SK-N-SH (cell line): ENCODE measurements around the gene CDK6. TPM values are rescaled to one million over a fixed set of nuclear protein-coding genes. Genes with fewer than 3 reads are reported as not detected.

Experiments
- CTCF ChIA-PET: fragments of 300-600, 350-600 bp; formaldehyde crosslinking; extraction: SDS; loops from one replicate; lab custom pipeline; 2021; lab: Yijun Ruan, JAX
- POLR2A ChIA-PET: fragments of 350-600 bp; sonication (Branson Sonifier 250); formaldehyde crosslinking; extraction: SDS; loops from one replicate; lab custom pipeline; 2020; ENCODE audit warnings: antibody characterized with exemption, inconsistent platforms; lab: Yijun Ruan, JAX
- DNase-seq: peaks from one replicate; pipeline ENCODE4 v3.0.0; 2012
- H2AFZ ChIP-seq: fragments of 200-600 bp; sonication (generic); 2 replicates; pipeline ENCODE4 v1.8.1; 2016; ENCODE audit warnings: antibody characterized with exemption, mild to moderate bottlenecking, low read depth
- H3F3A ChIP-seq: fragments of 200-600 bp; sonication (generic); replicated peaks from 2 replicates; pipeline ENCODE3; 2016; ENCODE audit warnings: antibody characterized with exemption, mild to moderate bottlenecking; ENCODE audit not compliant: insufficient read depth
- H3K27ac ChIP-seq, 2 experiments: fragments of 200-500 bp in 1 of 2; fragments of 200-600 bp in 1 of 2; sonication (Bioruptor generic) in 1 of 2; sonication (generic), shearing (Covaris generic) in 1 of 2; 2 replicates each; pipeline versions ENCODE4 v1.5.1 to v1.6.1; 2014 to 2016; ENCODE audit warnings: low read depth in 2 of 2, inconsistent platforms in 1 of 2, low read length in 1 of 2, mild to moderate bottlenecking in 1 of 2, mixed read lengths in 1 of 2
- H3K27me3 ChIP-seq: fragments of 200-600 bp; sonication (generic), shearing (Covaris generic); 2 replicates; pipeline ENCODE4 v1.6.1; 2016; ENCODE audit warnings: mixed run types; ENCODE audit not compliant: insufficient read depth
- H3K36me3 ChIP-seq, 2 experiments: fragments of 200-500 bp in 1 of 2; fragments of 200-600 bp in 1 of 2; sonication (Bioruptor generic) in 1 of 2; sonication (generic) in 1 of 2; replicated peaks in 1 of 2; 2 replicates each; pipeline versions ENCODE3 to v1.5.1; 2014 to 2016; ENCODE audit warnings: low read length in 1 of 2, mild to moderate bottlenecking in 1 of 2; ENCODE audit not compliant: insufficient read depth in 2 of 2, control insufficient read depth in 1 of 2
- H3K4me1 ChIP-seq, 2 experiments: fragments of 200-500 bp in 1 of 2; fragments of 200-600 bp in 1 of 2; sonication (Bioruptor generic) in 1 of 2; sonication (generic), shearing (Covaris generic) in 1 of 2; 2 replicates each; pipeline versions ENCODE4 v1.5.1 to v1.6.1; 2014 to 2016; ENCODE audit warnings: low read depth in 1 of 2, low read length in 1 of 2, mixed run types in 1 of 2; ENCODE audit not compliant: insufficient read depth in 2 of 2, control insufficient read depth in 1 of 2
- H3K4me2 ChIP-seq: fragments of 200-600 bp; sonication (generic), shearing (Covaris generic); 2 replicates; pipeline ENCODE4 v1.6.1; 2017; ENCODE audit warnings: mixed run types
- H3K4me3 ChIP-seq, 2 experiments: fragments of 200-500 bp in 1 of 2; fragments of 200-600 bp in 1 of 2; sonication (Bioruptor generic) in 1 of 2; sonication (generic), shearing (Covaris generic) in 1 of 2; 2 replicates each; pipeline versions ENCODE4 v1.5.1 to v1.8.1; 2014 to 2016; ENCODE audit warnings: low read depth in 2 of 2, inconsistent platforms in 1 of 2, low read length in 1 of 2, mild to moderate bottlenecking in 1 of 2, mixed read lengths in 1 of 2, moderate library complexity in 1 of 2
- H3K79me2 ChIP-seq: fragments of 200-600 bp; sonication (generic); 2 replicates; pipeline ENCODE4 v1.8.1; 2017; ENCODE audit warnings: mild to moderate bottlenecking; ENCODE audit not compliant: insufficient read depth
- H3K9ac ChIP-seq: fragments of 200-600 bp; sonication (generic); 2 replicates; pipeline ENCODE4 v1.6.1; 2017; ENCODE audit warnings: mixed run types
- H3K9me2 ChIP-seq: fragments of 200-600 bp; sonication (generic); 2 replicates; pipeline ENCODE4 v1.6.1; 2017; ENCODE audit warnings: mixed run types
- H3K9me3 ChIP-seq: fragments of 200-600 bp; sonication (generic); 2 replicates; pipeline ENCODE4 v1.6.1; 2017; ENCODE audit warnings: mixed run types, mild to moderate bottlenecking, moderate library complexity
- H4K20me1 ChIP-seq: fragments of 200-600 bp; sonication (generic); 2 replicates; pipeline ENCODE4 v1.6.1; 2017; ENCODE audit warnings: mild to moderate bottlenecking, mixed run types; ENCODE audit not compliant: insufficient read depth
- CHD2 ChIP-seq: fragments of 150-350 bp; IDR thresholded peaks from 2 replicates; pipeline ENCODE4 v1.6.1; 2018; ENCODE audit warnings: low read length; ENCODE audit not compliant: partially characterized antibody
- CTCF ChIP-seq: fragments of 200-600 bp; sonication (generic); IDR thresholded peaks from 2 replicates; pipeline ENCODE4 v1.6.1; 2017; ENCODE audit warnings: antibody characterized with exemption, mild to moderate bottlenecking, moderate library complexity
- ELF1 ChIP-seq: IDR thresholded peaks from 2 replicates; pipeline ENCODE4 v1.4.0; 2012
- EZH2phosphoT487 ChIP-seq: fragments of 200-600 bp; sonication (generic); IDR thresholded peaks from 2 replicates; pipeline ENCODE4 v1.6.1; 2017; ENCODE audit warnings: low read depth, mixed run types, mild to moderate bottlenecking, antibody characterized with exemption, moderate library complexity, borderline replicate concordance
- FOSL2 ChIP-seq: IDR thresholded peaks from 2 replicates; pipeline ENCODE4 v1.4.0; 2012; ENCODE audit warnings: low read depth, mild to moderate bottlenecking, moderate library complexity, borderline replicate concordance
- GABPA ChIP-seq: IDR thresholded peaks from 2 replicates; pipeline ENCODE4 v1.4.0; 2012; ENCODE audit warnings: low read depth, mild to moderate bottlenecking
- IRF3 ChIP-seq: fragments of 150-350 bp; IDR thresholded peaks from 2 replicates; pipeline ENCODE4 v1.6.1; 2016; ENCODE audit warnings: mild to moderate bottlenecking, low read depth, low read length
- JUND ChIP-seq: IDR thresholded peaks from 2 replicates; pipeline ENCODE4 v1.4.0; 2012
- MAX ChIP-seq: IDR thresholded peaks from 2 replicates; pipeline ENCODE4 v1.4.0; 2012; ENCODE audit warnings: low read depth
- MEF2A ChIP-seq: IDR thresholded peaks from 2 replicates; pipeline ENCODE4 v1.4.0; 2012; ENCODE audit warnings: low read depth, borderline replicate concordance
- POLR2AphosphoS5 ChIP-seq: IDR thresholded peaks from 2 replicates; pipeline ENCODE4 v1.6.1; 2012; ENCODE audit warnings: low read depth, low read length
- RCOR1 ChIP-seq: fragments of 150-350 bp; IDR thresholded peaks from 2 replicates; pipeline ENCODE4 v1.6.1; 2017; ENCODE audit warnings: antibody characterized with exemption, low read length
- TCF12 ChIP-seq: IDR thresholded peaks from 2 replicates; pipeline ENCODE4 v1.4.0; 2012
- TEAD4 ChIP-seq: IDR thresholded peaks from 2 replicates; pipeline ENCODE4 v1.4.0; 2012; ENCODE audit warnings: mild to moderate bottlenecking, borderline replicate concordance; ENCODE audit not compliant: insufficient read depth
- WGBS: methylation state at CpG from one replicate; pipeline ENCODE4 v1.1.6; 2017; ENCODE audit warnings: low lambda C conversion rate; 5-methylcytosine and 5-hydroxymethylcytosine counted together
- polyA plus RNA-seq, 3 experiments: library from polyadenylated mRNA; depleted of rRNA; stranded (reverse); fragments of >200 nt; gene quantifications; 2 replicates each; pipeline ENCODE4 v1.2.3, GENCODE V29; 2012

CDK6 gene
- polyA plus RNA-seq, 1 of the 3 experiments (the other 2 are of a cell fraction): 30.3 TPM

GRCh38 chr7:92612501-92612900 lies 223.9 kb downstream of the CDK6 start:
- WGBS: 61% methylated on average over 2 of the region's 2 CpGs
- Histone ChIP-seq H3K4me1 (peaks cover 6 to 25% of the 10 kb centered on the region in 2 experiments), H3K36me3 (peaks cover 73 to 90% of the 10 kb centered on the region in 2 experiments), H3K9ac (no peak overlapping the region), H3K4me3 (no peak overlapping the region), H3K9me3 (no peaks in the 10 kb centered on the region), H3K27me3 (no peaks in the 10 kb centered on the region), H3K4me2 (no peak overlapping the region), H3K79me2 (peaks cover 23% of the 10 kb centered on the region), H3K27ac (peak overlapping the region; percentile 50 to 55; a peak in 3 of 4 replicates), H4K20me1 (no peaks in the 10 kb centered on the region), H2AFZ (no peak overlapping the region), H3F3A (peaks cover 49% of the 10 kb centered on the region), H3K9me2 (no peaks in the 10 kb centered on the region)
- TF ChIP-seq TEAD4 (no peak), JUND (0 out of 2 replicates have a peak, but pooled peaks have one; percentile 6), POLR2AphosphoS5 (no peak), TCF12 (peak; percentile 38; the same call in 1 of the 2 replicates), MEF2A (no peak)
- ChIA-PET CTCF (interaction anchor here (0.8 to 11.6 kb wide), 12 partner anchors 7 to 275 kb away, joined by 3 to 126 read pairs (median 4); partner anchors contain the start of genes FAM133B, PEX1 and RBM48), POLR2A (no interaction called here)
- DNase-seq: no peak

- no peak for TF ChIP-seq POLR2AphosphoS5
- TF ChIP-seq CTCF: no peak
- no peak for TF ChIP-seq IRF3
- TF ChIP-seq GABPA: no peak
- TF ChIP-seq RCOR1: no peak
- TF ChIP-seq FOSL2: no peak
- TF ChIP-seq EZH2phosphoT487: no peak
- TF ChIP-seq CHD2: no peak
- no peak for TF ChIP-seq TEAD4
- TF ChIP-seq ELF1: no peak
- TF ChIP-seq TCF12: no peak
- TF ChIP-seq MAX: no peak
- TF ChIP-seq, all 33 proteins: peak for 0
- no peaks in the 10 kb centered on the region for H3K9me3 ChIP-seq
- no peaks in the 10 kb centered on the region for H4K20me1 ChIP-seq
- no peak overlapping the region for H2AFZ ChIP-seq
- no peaks in the 10 kb centered on the region for H3K27me3 ChIP-seq
- H3K4me1 ChIP-seq: peaks cover 6 to 25% of the 10 kb centered on the region in 2 experiments
- no peak overlapping the region for H3K4me2 ChIP-seq
- H3F3A ChIP-seq: peaks cover 47% of the 10 kb centered on the region
- H3K4me3 ChIP-seq: no peak overlapping the region
- CTCF ChIA-PET: interaction anchor here (0.8 to 11.6 kb wide), 8 partner anchors 9 to 276 kb away, joined by 3 to 126 read pairs (median 8); partner anchors contain the start of gene FAM133B
- H3K79me2 ChIP-seq: peaks cover 17% of the 10 kb centered on the region; the same call in 1 of the 2 replicates
- H3K36me3 ChIP-seq: peaks cover 73 to 90% of the 10 kb centered on the region in 2 experiments
- peak overlapping the region in 1 of 2 experiments; percentile 50; a peak in 3 of 4 replicates for H3K27ac ChIP-seq
- no peak for DNase-seq
- no peak overlapping the region for H3K9ac ChIP-seq
- POLR2A ChIA-PET: no interaction called here
- H3K9me2 ChIP-seq: no peaks in the 10 kb centered on the region
These were observed 224.6 kb downstream of the CDK6 start for GRCh38 chr7:92611735-92612134.
